GM12878 (cell line): Measurements from ENCODE around the gene SPON2. TPM values are rescaled to one million over a fixed set of nuclear protein-coding genes. Genes with fewer than 3 reads are reported as not detected.

ENCODE experiments used
- BCL11A ChIP-seq: IDR thresholded peaks from 2 replicates; pipeline ENCODE4 v1.6.1; 2011; ENCODE audit warnings: low read depth, low read length
- HSF1 ChIP-seq: fragments of 150-350 bp; IDR thresholded peaks from 2 replicates; pipeline ENCODE4 v1.6.1; 2014; ENCODE audit warnings: mild to moderate bottlenecking, low read depth, low read length
- MYC ChIP-seq: IDR thresholded peaks from 2 replicates; pipeline ENCODE4 v1.6.1; 2011; ENCODE audit warnings: mild to moderate bottlenecking, low read length, moderate library complexity, inconsistent platforms; ENCODE audit not compliant: insufficient read depth, insufficient replicate concordance, insufficient read length, severe bottlenecking
- RELB ChIP-seq: fragments of 450-650 bp; IDR thresholded peaks from 2 replicates; pipeline ENCODE4 v1.6.1; 2017; ENCODE audit warnings: low read depth, mild to moderate bottlenecking, moderate library complexity
- SP1 ChIP-seq: IDR thresholded peaks from one replicate; pipeline ENCODE4 v1.6.1; 2011; ENCODE audit warnings: low read depth, low read length
- STAT3 ChIP-seq: IDR thresholded peaks from 2 replicates; pipeline ENCODE4 v1.6.1; 2011; ENCODE audit warnings: low read depth, low read length, improper control_type of control experiment
- TARDBP ChIP-seq: IDR thresholded peaks from 2 replicates; pipeline ENCODE4 v1.6.1; 2016; ENCODE audit warnings: borderline replicate concordance
- ZBTB40 ChIP-seq: fragments of 450-650 bp; IDR thresholded peaks from 2 replicates; pipeline ENCODE4 v1.6.1; 2016; ENCODE audit warnings: mild to moderate bottlenecking, moderate library complexity, borderline replicate concordance
- ZNF384 ChIP-seq: IDR thresholded peaks from 2 replicates; pipeline ENCODE4 v1.6.1; 2012; ENCODE audit warnings: low read depth, mild to moderate bottlenecking, low read length, improper control_type of control experiment, borderline replicate concordance
- polyA plus RNA-seq, 11 experiments: library from polyadenylated mRNA; depleted of rRNA in 4 of 11; unstranded in 6 of 11; stranded (reverse) in 5 of 11; fragments of >200 nt; fragmentation: Nextera tagmentation in 4 of 11; fragmentation: Illumina TruSeq in 1 of 11; extraction: Ambion mirVana in 4 of 11; extraction: Trizol in 1 of 11; gene quantifications; 1 replicate in 1 of 11; 2 replicates in 10 of 11; pipeline versions ENCODE4 v1.2.1 to v1.2.3, GENCODE V29; 2011 to 2016; ENCODE audit warnings: inconsistent platforms in 2 of 11, missing spikeins in 2 of 11, low read depth in 1 of 11
- total RNA-seq, 4 experiments: library from RNA; depleted of rRNA in 3 of 4; stranded (reverse); fragments of >200 nt in 3 of 4; fragmentation: Illumina TruSeq in 1 of 4; extraction: Trizol in 1 of 4; gene quantifications; 2 replicates each; pipeline versions ENCODE4 v1.2.1 to v1.2.3, GENCODE V29; 2013 to 2021
- TF ChIP-seq, protein P1 (sequence below): IDR thresholded peaks from 2 replicates; pipeline ENCODE4 v1.6.1; 2011; ENCODE audit warnings: borderline replicate concordance, low read depth, mild to moderate bottlenecking, moderate library complexity, mixed read lengths, low read length; ENCODE audit not compliant: insufficient read depth; ENCODE audit errors: extremely low read length
- TF ChIP-seq, protein P2 (sequence below): fragments of 450-650 bp; IDR thresholded peaks from 2 replicates; pipeline ENCODE4 v1.6.1; 2017; ENCODE audit warnings: mild to moderate bottlenecking
- TF ChIP-seq, protein P3 (sequence below): fragments of 450-650 bp; IDR thresholded peaks from 2 replicates; pipeline ENCODE4 v1.6.1; 2017; ENCODE audit warnings: mild to moderate bottlenecking, moderate library complexity

Gene SPON2
- total and polyA plus RNA-seq, 10 of the 15 experiments (the other 5 are each of a cell fraction or from before 2014, with no cell fraction given), result 1.1 to 11.2 (median 7.3) TPM

- TF ChIP-seq HSF1 (no peak), ZBTB40 (no peak), ZNF384 (no peak), TARDBP (peak; percentile 30; the same call in 1 of the 2 replicates), STAT3 (no peak), SP1 (no peak), MYC (no peak), BCL11A (no peak), RELB (no peak)
- TF ChIP-seq, protein P1, sequence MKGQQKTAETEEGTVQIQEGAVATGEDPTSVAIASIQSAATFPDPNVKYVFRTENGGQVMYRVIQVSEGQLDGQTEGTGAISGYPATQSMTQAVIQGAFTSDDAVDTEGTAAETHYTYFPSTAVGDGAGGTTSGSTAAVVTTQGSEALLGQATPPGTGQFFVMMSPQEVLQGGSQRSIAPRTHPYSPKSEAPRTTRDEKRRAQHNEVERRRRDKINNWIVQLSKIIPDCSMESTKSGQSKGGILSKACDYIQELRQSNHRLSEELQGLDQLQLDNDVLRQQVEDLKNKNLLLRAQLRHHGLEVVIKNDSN, result no peak
- TF ChIP-seq, protein P2, sequence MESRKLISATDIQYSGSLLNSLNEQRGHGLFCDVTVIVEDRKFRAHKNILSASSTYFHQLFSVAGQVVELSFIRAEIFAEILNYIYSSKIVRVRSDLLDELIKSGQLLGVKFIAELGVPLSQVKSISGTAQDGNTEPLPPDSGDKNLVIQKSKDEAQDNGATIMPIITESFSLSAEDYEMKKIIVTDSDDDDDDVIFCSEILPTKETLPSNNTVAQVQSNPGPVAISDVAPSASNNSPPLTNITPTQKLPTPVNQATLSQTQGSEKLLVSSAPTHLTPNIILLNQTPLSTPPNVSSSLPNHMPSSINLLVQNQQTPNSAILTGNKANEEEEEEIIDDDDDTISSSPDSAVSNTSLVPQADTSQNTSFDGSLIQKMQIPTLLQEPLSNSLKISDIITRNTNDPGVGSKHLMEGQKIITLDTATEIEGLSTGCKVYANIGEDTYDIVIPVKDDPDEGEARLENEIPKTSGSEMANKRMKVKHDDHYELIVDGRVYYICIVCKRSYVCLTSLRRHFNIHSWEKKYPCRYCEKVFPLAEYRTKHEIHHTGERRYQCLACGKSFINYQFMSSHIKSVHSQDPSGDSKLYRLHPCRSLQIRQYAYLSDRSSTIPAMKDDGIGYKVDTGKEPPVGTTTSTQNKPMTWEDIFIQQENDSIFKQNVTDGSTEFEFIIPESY, result no peak
- TF ChIP-seq, protein P3, sequence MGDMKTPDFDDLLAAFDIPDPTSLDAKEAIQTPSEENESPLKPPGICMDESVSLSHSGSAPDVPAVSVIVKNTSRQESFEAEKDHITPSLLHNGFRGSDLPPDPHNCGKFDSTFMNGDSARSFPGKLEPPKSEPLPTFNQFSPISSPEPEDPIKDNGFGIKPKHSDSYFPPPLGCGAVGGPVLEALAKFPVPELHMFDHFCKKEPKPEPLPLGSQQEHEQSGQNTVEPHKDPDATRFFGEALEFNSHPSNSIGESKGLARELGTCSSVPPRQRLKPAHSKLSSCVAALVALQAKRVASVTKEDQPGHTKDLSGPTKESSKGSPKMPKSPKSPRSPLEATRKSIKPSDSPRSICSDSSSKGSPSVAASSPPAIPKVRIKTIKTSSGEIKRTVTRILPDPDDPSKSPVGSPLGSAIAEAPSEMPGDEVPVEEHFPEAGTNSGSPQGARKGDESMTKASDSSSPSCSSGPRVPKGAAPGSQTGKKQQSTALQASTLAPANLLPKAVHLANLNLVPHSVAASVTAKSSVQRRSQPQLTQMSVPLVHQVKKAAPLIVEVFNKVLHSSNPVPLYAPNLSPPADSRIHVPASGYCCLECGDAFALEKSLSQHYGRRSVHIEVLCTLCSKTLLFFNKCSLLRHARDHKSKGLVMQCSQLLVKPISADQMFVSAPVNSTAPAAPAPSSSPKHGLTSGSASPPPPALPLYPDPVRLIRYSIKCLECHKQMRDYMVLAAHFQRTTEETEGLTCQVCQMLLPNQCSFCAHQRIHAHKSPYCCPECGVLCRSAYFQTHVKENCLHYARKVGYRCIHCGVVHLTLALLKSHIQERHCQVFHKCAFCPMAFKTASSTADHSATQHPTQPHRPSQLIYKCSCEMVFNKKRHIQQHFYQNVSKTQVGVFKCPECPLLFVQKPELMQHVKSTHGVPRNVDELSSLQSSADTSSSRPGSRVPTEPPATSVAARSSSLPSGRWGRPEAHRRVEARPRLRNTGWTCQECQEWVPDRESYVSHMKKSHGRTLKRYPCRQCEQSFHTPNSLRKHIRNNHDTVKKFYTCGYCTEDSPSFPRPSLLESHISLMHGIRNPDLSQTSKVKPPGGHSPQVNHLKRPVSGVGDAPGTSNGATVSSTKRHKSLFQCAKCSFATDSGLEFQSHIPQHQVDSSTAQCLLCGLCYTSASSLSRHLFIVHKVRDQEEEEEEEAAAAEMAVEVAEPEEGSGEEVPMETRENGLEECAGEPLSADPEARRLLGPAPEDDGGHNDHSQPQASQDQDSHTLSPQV, result no peak
These were observed 43.0 kb upstream of the SPON2 start (continued) for GRCh38 chr4:1215141-1216075.
